Inferior parietal cortex (tissue), 1 donor: ENCODE data around the gene WNT9B.
A peak's percentile ranks its signal among the peaks of the same experiment; 100 is the strongest.
"Not testable (repeated sequence)": the region's sequence is repeated elsewhere in the genome, so short reads cannot be mapped to it uniquely, and the experiment has no call there.

Experiments
- DNase-seq: peaks from one replicate; pipeline ENCODE4 v3.0.0-alpha.2; 2016; ENCODE audit errors: extremely low spot score

The WNT9B gene

DNA sequence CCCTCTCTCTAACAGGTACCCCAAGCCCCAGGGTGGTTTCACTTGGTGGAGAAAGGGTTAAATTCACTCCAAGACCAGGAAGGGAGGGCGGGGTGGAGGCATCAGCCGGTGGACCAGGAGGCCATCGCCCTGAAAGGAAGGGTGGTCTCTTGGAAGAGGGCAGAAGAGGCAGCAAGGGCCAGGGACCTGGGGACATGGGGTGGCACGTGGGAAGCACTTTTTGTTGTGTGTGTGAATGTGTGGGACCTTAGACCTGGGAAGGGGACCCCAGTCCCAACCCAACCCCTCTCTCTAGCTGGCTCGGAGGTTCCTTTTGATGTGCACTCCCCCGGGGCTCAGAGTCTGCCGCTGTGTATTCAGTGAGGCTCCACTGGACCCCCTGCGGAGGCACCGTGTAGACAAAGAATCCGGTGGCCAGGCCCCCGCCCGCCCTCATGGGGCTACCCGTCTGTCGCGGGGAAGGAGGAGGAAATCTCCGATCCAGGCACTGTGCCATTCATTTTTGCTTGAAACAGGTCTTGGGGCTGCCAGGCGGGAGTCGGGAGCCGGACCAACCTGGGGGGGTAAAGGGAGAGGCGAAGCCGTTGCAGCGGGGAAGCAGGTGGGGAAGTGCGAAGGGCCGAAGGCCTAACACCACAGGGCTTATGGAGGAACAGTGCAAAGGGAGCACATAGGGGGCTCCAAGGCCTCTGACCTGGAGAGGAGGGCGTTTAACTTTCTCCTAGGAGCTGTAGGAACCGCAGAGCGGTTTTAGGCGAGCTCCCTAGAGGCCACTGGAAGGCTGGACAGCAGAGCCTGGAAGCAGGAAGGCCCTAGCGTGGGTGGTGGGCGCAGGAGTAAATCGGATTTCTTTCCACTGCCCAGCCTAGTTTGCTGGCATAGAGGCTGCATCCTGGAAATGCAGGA, 29.6 kb upstream of the WNT9B start:
- DNase-seq = no peak

DNA sequence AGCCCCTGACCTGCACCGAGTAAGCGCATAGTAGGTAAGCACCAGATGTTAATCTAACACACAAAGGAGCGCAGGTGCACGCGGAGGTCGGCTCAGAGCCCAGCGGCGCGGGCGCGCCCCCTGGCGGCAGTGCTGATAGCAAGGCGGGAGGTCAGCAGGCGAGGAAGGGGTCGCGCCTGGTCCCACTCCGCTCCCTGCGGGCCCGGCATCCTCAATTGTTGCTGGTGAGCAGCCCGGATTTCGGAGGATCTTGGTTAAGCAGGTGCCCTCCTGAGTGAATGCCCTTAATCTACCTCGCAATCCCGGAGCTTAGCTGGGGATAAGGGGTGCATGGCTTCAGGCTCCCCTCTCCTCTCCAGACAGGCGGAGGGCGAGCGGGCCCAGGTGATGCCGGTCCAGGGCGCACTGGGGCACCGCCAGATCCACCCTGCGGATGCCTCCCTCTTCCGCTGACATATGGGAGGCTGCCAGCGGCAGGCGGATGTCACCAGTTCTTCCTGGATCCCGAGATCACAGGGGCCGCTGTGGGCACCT, 28.9 kb upstream of the WNT9B start:
- DNase-seq = no peak

DNA sequence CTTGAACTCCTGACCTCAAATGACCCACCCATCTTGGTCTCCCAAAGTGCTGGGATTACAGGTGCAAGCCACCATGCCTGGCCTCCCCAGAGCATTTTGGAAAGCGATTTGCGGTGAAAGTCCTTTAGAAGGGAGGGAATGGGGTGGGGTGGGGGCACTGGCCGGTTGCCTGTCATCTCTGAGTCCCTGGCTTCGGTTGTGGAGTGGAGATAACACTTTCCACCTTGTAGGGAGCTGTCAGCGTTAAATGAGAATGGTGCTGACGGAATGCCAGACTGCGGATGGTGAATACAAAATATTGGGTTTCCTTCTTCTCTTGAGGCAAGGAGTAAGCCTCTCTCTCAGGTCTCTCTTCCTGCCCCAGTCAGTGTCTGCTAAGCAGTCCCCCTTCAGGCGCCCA, 27.7 kb upstream of the WNT9B start:
- DNase-seq = no peak

DNA sequence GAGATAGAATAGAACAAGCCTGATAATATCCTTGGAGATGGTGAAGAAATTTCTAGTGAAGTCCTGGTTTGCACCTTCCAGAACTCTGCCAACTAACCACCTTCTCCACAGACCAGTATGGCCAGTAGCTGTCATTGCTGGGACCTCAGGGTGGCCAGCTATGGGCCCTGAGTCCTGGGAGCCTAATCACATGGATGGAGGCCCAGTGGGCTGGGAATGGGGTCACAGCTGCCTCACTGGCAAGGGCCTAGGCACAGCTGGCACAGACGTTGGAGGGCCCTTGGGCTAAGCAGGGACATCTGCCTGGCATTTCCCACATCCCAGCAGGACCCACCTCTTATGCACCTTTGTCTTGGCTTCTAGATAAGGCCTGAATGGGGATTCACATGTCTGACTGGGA, 25.3 kb upstream of the WNT9B start:
- no peak for DNase-seq

DNA sequence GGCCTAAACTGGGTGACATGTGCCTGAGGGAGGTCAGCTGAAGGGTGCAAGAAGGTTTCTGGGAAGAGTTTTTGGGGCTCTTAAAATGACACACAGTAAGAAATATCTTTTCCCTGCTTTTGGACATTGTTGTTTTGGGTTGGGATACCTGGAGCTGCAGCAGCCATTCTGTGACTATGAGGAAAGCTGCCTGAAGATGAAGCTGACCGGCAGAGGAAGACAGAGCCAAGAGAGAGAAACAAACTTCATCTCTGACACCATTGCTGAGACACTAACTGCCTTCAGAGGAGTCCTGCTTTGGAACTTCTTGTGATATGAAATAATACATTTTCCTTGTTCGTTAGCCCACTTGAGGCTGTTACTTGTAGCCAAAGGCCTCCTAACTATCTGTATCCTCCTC, 24.1 kb upstream of the WNT9B start:
- no peak for DNase-seq

DNA sequence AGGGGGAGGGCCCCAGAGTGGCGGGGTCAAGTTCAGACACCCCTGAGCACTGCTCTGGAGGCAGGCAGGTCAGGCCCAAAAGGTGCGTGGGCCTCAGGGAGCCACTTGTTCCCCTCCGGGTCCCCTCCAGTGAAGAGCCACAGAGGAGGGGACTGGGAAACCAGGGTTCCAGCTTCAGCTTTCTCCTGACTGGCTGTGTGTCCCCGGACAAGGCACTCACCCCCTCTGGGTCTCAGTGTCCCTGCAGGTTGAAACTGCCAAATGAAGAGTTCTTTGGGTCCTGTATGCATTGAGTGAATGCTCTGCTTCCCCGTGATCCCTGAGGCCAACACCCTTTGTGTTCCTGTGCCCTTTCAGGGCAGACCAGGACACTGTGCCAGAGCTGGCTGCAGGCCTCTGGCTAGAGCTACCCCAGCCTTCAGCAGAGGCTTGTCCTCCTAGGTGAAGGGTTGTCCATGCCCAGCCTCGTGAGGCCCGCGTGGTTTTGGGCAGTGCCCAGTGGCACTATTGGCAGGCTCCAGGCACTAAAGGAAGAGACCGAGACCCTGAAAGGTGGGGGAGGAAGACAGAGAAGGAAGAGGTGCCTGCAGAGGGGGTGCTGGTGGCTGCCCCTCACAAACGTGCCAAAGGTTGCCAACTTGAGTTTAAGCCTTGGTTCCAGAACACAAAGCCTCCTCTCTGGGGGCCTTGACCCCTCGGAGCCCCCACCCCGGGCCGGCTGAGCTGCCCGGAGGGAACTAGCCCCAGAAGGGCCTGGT, 19.6 kb upstream of the WNT9B start:
- DNase-seq = no peak

DNA sequence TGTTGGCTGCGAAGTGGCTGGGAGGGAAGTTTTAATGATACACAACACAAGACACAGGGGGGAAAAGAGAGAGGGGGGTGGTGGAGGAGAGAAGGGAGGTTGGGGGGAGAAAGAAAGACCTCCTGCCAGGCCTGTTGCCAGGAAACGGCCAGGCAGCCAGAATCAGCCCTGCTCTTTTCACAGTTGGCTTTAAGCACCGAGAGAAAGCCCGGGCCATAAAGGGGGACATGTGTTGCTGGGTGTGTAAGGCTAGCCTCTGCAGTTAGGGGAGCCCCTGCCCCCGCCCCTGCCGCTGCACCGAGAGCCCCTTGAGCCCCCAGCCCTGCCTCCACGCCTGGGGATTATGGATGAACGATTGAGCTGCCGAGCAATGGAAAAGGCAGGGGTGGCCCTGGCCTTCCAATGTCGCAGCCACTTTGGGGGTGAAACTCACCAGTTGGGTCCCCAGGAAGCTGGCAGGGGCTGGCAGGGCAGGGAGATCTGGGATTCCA, 19.0 kb upstream of the WNT9B start:
- DNase-seq = no peak

DNA sequence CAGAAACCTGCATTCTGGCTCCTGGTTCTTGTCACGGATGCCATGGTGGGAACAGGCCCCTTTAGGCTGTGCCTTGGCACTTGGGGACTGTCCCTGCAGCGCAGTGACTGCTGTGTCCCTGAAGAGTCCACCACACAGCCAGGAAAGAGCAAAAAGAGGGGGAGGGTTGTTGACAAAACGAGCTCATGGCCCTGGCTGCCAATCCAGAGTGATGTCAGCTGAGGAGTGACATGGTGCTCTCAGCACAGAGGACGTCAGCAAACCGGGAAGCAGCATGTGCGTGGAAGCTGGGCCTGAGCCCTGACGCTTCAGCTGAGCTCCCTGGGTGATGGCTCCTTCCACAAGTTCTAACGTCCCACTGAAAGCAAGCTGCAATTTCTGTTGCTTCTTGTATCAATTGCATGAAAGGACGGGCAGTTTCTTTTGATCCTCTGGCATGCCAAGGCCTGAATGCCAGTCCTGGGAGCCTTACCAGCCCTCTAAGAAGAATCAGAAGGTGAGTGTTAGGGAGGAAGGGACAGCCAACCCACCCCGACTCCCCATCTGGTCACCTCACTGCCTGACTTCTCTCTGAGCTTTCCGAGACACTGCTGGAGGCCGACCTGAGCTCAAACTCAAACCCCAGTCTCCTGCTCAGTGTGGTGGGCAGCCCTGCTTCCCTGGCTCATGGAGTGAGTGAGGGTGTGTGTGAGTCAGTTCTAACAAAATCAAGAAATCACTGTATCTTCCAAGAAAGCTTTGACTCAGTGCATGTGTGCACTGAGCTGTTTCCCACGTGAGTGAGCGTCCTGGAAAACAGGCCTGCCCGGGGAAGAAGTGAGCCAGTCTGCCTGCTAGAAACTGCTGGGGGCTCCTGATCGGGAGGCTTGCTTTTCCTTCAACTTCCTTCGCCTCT, 18.2 kb upstream of the WNT9B start:
- peak; percentile 36 for DNase-seq

DNA sequence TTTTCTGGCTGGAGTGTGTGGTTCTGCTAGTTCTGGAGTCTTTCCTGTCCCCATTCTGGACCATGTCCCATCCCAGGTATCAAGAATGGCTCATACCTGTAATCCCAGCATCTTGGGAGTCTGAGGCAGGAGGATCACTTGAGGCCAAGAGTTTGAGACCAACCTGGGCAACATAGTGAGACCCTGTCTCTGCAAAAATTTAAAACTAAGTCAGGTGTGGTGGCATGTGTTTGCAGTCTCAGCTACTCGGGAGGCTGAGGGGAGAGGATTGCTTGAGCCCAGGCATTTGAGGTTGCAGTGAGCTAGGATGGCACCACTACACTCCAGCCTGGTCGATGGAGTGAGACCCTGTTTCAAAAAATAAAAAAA, 17.6 kb upstream of the WNT9B start:
- DNase-seq = no peak

DNA sequence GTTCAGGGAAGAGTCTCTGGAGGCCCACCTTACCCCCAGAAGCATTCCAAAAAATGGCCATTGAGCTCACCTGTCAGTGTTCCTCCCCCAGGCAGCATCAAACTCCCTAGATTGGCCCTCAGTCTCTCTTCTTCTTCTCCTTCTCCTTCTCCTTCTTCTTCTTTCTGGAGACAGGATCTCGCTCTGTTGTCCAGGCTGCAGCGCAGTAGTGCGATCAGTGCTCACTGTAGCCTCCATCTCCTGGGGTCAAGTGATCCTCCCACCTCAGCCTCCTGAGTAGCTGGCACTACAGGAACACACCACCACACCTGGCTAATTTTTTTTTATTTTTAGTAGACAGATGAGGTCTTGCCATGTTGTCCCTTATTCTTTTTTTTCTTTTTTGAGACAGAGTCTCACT, 16.5 kb upstream of the WNT9B start:
- DNase-seq = no peak

DNA sequence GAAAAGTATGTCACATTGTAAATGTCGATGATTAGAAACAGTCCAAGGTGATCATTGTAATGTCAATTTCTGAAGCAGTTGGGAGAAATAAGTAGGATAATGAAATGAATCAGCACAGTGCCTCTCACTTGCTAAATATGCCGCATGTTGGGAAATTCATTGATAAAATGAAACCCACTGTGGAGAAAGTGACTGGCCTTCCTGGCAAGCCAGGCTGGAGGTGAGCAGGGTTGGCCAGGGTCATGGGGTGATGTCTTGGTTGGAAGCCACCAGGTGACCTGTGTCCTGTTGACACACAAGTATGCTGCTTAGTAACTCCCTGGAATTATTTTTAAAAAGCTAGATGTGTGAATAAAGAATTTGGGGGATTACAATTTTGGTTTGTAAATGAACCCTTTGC, 14.9 kb upstream of the WNT9B start:
- no peak for DNase-seq

DNA sequence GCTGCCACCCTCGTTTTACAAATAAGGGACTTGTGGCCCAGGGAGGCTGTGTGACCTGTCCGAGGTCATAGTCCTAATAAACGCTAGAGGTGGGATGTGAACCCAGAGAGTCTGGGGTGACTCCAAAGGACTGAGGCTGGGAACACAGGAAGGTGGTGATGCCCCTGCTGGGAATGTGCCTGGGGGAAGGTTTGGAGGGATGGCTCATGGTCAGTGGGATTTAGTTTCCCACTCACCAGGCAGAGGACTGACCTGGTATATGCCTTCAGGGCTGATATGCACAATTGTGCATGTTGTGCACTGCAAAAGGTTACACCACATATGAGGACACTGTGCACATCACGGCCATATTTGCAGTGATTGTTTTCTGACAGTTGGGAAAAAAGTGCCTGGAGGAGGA, 13.9 kb upstream of the WNT9B start:
- DNase-seq = no peak

DNA sequence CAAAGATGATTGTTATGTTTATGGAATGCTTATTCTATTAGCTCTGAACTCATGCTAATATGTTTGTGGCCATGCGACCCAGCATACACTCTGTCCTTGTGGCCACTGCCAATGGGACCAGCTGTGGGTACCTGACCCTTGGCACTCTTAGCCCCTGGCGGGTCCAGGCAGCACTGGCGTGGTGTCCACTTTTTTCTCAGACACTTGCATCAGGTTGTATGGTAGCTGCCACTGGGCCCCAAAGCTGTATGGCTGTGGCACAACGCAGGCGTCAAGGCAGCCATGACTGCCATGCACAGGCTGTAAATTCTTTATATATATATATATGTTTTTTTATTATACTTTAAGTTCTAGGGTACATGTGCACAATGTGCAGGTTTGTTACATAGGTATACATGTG, 12.2 kb upstream of the WNT9B start:
- DNase-seq = no peak

DNA sequence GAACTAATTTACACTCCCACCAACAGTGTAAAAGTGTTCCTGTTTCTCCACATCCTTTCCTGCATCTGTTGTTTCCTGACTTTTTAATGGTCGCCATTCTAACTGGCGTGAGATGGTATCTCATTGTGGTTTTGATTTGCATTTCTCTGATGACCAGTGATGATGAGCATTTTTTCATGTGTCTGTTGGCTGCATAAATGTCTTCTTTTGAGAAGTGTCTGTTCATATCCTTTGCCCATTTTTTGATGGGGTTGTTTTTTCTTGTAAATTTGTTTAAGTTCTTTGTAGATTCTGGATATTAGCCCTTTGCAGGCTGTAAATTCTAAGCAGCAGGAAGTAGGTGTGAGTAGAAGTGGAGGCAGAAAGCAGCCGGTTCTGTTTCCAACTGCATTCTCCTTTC, 10.8 kb upstream of the WNT9B start:
- not testable (repeated sequence) for DNase-seq

DNA sequence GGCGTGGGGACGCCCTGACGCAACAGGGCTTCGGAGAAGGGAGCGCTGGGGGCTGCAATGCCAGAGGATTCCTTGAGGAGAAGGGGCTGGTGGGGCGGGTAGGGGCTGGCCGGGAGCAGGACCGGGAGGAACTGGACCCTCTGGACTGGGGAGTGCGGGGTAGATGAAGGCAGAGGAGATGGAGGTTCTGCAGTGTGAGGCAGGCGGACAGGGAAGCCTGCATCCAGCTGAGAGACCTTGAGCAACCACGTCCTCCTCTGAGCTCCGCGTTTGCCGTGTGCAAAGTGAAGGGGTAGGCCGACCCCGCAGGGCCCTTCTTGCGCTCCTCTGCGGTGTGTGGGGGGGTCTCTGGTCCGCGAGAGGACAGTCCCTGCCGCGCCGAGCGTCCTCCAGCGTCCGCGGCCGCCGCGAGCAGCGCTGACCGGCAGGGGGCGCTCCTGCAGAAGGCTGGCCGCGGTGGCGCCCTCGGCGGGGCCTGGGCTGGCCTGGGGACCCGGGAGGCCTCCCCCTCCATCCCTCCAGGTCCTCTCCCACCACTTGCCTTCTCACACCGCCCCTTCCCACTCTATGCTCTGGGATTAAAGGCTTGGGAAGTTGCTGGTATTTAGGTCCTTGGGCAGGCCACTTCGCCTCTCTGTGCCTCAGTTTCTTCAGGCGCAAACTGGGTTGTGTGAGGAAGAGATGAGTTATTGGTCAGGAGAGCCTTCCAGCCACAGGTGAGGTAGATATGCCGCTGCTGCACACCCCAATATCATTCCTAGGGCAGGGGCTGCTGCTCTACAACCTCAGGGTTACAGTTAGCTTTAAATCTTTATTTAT, 9.6 kb upstream of the WNT9B start:
- DNase-seq = no peak

DNA sequence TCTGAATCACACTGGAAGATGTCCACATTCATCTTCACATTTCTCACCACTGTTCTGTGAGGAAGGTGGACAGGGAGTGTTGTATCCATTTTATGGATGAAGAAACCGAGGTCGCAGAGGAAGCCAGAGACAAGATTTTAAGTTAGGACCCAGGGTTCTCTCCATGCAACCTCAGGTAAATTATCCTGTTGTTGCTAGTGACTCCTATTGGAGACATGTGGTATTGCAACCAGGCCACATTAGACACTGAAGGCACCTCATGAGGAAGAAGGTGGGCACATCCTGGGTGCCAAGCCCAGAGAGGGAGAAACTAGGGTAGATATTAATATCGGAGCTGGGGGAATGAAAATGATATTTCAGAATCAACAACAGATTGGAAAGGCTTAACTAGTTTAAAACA, 8.5 kb upstream of the WNT9B start:
- no peak for DNase-seq

DNA sequence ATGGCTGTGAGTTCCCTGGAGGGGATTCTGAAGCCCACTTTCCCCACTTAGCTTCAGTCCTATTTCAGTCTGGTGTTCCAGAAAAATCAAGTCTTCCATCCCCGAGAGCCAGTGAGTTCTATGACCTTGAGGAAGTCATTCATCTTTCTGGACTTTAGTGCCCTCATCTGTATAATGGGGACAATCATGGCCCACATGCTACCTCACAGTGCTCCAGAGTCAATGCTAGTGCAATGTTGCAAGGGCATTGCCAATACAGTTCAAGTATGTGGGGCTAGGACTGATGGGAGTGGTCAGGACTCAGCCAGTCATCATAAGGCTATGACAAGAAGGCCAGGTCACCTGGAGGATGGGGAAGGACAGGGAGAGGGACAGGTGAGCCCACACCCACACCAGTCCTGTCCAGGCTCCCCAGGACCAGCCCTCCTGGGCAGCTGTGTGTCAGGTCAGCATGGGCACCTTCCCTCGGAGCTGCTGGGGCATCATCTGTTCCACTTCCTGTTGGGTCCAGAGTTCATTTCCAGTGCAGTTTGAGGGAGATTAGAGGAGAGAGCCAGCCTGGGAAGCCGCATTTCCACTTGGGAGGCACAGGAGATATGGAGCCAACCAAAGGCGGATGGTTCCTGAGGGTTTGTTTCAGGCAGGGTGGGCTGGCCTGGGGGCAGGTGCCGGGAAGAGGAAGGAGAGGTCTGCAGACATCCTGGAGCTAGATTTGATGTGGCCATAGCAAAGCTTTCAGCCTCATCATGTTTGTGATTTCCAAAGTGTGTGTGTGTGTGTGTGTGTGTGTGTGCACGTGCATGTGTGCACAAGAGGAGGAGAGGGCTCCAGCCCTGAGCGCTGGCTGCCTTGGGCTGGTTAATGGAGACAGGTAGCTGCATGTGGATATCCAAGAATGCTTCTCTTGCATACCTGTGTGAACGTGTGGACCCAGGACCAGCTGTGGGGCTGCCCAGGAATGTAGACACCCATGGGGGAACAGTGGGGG, 3.9 kb upstream of the WNT9B start:
- DNase-seq = no peak

DNA sequence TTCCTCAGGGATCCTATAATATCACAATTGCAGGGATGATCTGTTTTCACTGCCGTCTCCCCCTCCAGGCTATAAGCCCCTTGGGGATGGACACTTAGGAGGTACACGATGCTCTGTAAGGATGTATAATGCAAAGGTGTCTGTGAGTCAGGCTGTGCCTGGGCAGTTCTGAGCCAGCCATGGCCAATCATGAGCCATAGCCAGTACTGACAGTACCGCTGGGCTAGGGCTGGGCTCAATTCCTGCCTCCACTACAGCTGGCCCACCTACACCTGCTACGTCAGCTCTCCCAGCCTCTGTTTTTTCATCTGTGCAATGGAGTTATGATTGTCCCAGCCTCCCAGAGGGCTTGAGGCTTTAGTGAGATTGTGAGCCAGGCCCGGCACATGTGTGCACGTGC, 2.8 kb upstream of the WNT9B start:
- no peak for DNase-seq

DNA sequence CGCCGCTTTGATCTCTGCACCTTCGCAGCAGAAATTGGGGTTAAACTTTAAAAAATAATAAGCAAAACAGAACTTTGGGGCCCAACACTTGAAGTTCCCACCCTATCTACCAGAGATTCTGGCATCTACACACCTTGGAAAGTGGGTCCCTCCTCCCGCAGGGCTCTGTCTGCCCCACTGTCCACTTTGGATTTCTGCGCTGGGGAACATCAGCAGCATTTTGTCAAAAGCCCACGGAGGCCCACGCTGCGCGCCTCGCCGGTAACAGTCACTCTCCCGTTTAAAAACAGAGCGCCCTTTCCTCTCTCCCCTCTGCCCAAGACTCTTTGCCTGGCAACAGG, 725 bp upstream of the WNT9B start:
- no peak for DNase-seq

DNA sequence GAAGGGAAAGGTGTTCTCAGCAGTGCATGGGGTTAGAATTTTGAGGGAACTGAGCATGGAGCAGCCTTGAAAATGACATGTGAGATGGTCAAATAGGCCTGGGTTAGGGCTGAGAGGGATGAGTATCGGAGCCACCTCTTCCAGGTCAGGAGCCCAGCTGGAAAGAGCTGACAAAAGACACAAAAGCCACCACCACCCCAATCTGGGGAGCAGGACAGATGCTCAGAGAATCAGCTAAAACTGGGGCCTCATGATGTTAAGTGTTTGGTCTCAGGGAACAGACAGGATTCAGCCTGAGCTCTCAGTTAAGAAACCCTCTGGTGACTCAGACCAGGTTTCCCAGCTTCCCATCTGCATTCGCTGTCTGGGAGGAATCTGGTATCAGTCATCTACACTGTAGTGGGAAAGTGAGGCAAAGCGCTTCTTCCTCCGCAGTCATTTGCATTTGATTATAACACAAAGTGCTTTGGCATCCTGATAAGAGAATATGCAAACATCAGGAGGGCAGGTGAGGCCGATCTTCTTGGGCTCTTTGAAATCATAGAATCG, 2.6 kb downstream of the WNT9B start:
- peak; percentile 11 for DNase-seq
